HepG2 (cell line): Measurements from ENCODE around the gene SEMA7A. TPM values are rescaled to one million over a fixed set of nuclear protein-coding genes. Genes with fewer than 3 reads are reported as not detected.
A peak's percentile ranks its signal among the peaks of the same experiment; 100 is the strongest.

Source experiments
- AKAP8 ChIP-seq: sonication (generic); formaldehyde crosslinking; IDR thresholded peaks from 2 replicates; pipeline ENCODE4 v1.5.1; 2020; ENCODE audit warnings: mild to moderate bottlenecking, missing genetic modification reagents
- CENPT ChIP-seq: sonication (generic); formaldehyde crosslinking; IDR thresholded peaks from 2 replicates; pipeline ENCODE4 v1.8.0; 2022; ENCODE audit warnings: low read depth, mild to moderate bottlenecking, moderate library complexity, missing genetic modification reagents
- HES4 ChIP-seq: sonication (generic); formaldehyde crosslinking; IDR thresholded peaks from 2 replicates; pipeline ENCODE4 v1.9.0; 2021; ENCODE audit warnings: mild to moderate bottlenecking, missing genetic modification reagents, borderline replicate concordance
- KMT2A ChIP-seq: sonication (generic); formaldehyde crosslinking; IDR thresholded peaks from 2 replicates; pipeline ENCODE4 v1.4.0; 2020; ENCODE audit warnings: missing genetic modification reagents
- PAX8 ChIP-seq: sonication (generic); formaldehyde crosslinking; IDR thresholded peaks from 2 replicates; pipeline ENCODE4 v1.8.0; 2022; ENCODE audit warnings: mild to moderate bottlenecking, missing genetic modification reagents, borderline replicate concordance
- PHF5A ChIP-seq: IDR thresholded peaks from one replicate; pipeline ENCODE4 v1.6.1; 2018; ENCODE audit warnings: low read depth, missing genetic modification reagents; ENCODE audit not compliant: unreplicated experiment
- RFX3 ChIP-seq: IDR thresholded peaks from 2 replicates; pipeline ENCODE4 v1.6.1; 2016; ENCODE audit warnings: missing biosample characterization, missing genetic modification reagents
- SALL1 ChIP-seq: sonication (generic); formaldehyde crosslinking; IDR thresholded peaks from 2 replicates; pipeline ENCODE4 v1.8.0; 2022; ENCODE audit warnings: mild to moderate bottlenecking, missing genetic modification reagents
- SALL2 ChIP-seq: sonication (generic); formaldehyde crosslinking; IDR thresholded peaks from 2 replicates; pipeline ENCODE4 v1.8.1; 2023; ENCODE audit warnings: mild to moderate bottlenecking, missing genetic modification reagents, inconsistent platforms
- SMAD1 ChIP-seq: sonication (generic); formaldehyde crosslinking; IDR thresholded peaks from 2 replicates; pipeline ENCODE4 v1.4.0; 2020; ENCODE audit warnings: missing genetic modification reagents, low read depth, mild to moderate bottlenecking, borderline replicate concordance
- SOX5 ChIP-seq: IDR thresholded peaks from 2 replicates; pipeline ENCODE4 v1.6.1; 2016; ENCODE audit warnings: borderline replicate concordance
- SP2 ChIP-seq: sonication (generic); formaldehyde crosslinking; IDR thresholded peaks from 2 replicates; pipeline ENCODE4 v1.5.1; 2020; ENCODE audit warnings: mild to moderate bottlenecking, missing genetic modification reagents
- YY1 ChIP-seq: IDR thresholded peaks from 2 replicates; pipeline ENCODE4 v1.6.1; 2011; ENCODE audit warnings: low read length, low read depth, moderate library complexity, mild to moderate bottlenecking; ENCODE audit not compliant: insufficient read depth, insufficient replicate concordance
- ZBTB3 ChIP-seq: sonication (generic); formaldehyde crosslinking; IDR thresholded peaks from 2 replicates; pipeline ENCODE4 v1.4.0; 2020; ENCODE audit warnings: low read depth, mild to moderate bottlenecking, moderate library complexity, missing genetic modification reagents, borderline replicate concordance
- ZNF20 ChIP-seq: sonication (generic); formaldehyde crosslinking; IDR thresholded peaks from 2 replicates; pipeline ENCODE4 v1.4.0; 2020; ENCODE audit warnings: mild to moderate bottlenecking, moderate library complexity, missing genetic modification reagents
- ZNF282 ChIP-seq: fragments of 450-650 bp; IDR thresholded peaks from 2 replicates; pipeline ENCODE4 v1.6.1; 2018; ENCODE audit not compliant: partially characterized antibody
- ZNF841 ChIP-seq: sonication (generic); formaldehyde crosslinking; IDR thresholded peaks from 2 replicates; pipeline ENCODE4 v1.8.1; 2023; ENCODE audit warnings: missing genetic modification reagents, borderline replicate concordance
- ZNF878 ChIP-seq: sonication (generic); formaldehyde crosslinking; IDR thresholded peaks from 2 replicates; pipeline ENCODE4 v1.8.1; 2023; ENCODE audit warnings: mild to moderate bottlenecking, missing genetic modification reagents, moderate library complexity
- polyA plus RNA-seq, 8 experiments: library from polyadenylated mRNA; depleted of rRNA in 3 of 8; stranded (reverse) in 7 of 8; unstranded in 1 of 8; fragments of >200 nt; fragmentation: Illumina TruSeq in 4 of 8; extraction: Trizol in 4 of 8; gene quantifications; 2 replicates each; pipeline versions ENCODE4 v1.2.1 to v1.2.3, GENCODE V29; 2011 to 2016; ENCODE audit warnings: low read depth in 4 of 8, missing spikeins in 1 of 8, mixed read lengths in 1 of 8; ENCODE audit not compliant: insufficient read depth in 1 of 8
- total RNA-seq, 5 experiments: library from RNA; depleted of rRNA; stranded (reverse); fragments of >200 nt; fragmentation: Illumina TruSeq; extraction: Trizol; gene quantifications; 2 replicates each; pipeline ENCODE4 v1.2.3, GENCODE V29; 2016; ENCODE audit warnings: low read depth in 1 of 5
- TF ChIP-seq, protein P1 (sequence below): sonication (generic); formaldehyde crosslinking; IDR thresholded peaks from 2 replicates; pipeline ENCODE4 v1.5.0; 2020; ENCODE audit warnings: mild to moderate bottlenecking, missing genetic modification reagents, borderline replicate concordance
- TF ChIP-seq, protein P2 (sequence below): sonication (generic); formaldehyde crosslinking; IDR thresholded peaks from 2 replicates; pipeline ENCODE4 v1.5.1; 2020; ENCODE audit warnings: mild to moderate bottlenecking, missing genetic modification reagents, borderline replicate concordance

SEMA7A gene
- total and polyA plus RNA-seq, 2 of the 13 experiments (the other 11 are each of a cell fraction or from before 2014, with no cell fraction given): 9.0 to 15.8 TPM

DNA sequence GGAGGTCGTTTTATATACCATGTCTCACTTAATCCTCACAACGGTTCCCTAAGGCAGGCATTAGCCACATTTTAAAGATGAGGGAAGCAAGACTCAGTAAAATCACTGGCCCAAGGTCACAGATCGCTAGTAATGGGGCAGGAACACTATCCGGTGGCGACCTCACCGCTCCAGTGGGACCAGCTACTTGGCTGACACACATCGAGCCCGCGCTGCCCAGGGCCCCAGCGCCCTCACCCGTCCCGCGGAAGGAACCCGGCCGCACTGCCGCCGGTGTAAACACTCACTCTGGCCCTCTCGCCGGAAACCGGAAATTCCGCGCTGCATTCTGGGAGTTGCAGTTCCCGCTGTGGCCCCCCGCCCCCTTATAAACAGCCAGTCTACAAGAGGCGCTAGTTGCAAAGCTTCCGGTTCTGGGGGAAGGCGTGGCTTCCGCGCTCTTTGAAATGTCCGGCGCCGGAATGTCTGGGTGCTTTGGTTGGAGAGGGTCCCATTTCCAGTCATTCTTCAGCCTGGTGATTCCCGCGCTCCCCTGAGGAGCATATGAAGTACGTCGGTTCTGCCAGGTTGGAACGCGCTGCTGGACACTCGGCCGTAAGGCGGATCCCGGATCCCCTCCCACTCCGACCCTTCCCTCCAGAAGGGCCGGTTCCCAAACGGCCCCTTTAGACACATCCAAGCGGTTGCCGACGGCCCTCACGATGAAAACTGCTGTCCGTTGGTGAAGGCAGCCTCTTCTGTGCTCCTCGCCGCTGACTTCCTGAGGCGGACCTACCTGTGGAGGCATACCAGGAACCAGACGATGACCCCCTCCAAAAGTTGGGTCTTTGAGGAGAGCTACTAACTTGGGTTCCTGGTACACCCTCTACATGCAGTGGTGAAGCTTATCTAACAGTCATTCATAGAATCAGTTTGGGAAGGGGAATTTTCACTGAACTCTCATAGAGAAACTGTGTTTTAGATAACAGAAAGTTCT, 27.4 kb upstream of the SEMA7A start, which contains the start of gene UBL7 (continued):
- TF ChIP-seq, protein P1, sequence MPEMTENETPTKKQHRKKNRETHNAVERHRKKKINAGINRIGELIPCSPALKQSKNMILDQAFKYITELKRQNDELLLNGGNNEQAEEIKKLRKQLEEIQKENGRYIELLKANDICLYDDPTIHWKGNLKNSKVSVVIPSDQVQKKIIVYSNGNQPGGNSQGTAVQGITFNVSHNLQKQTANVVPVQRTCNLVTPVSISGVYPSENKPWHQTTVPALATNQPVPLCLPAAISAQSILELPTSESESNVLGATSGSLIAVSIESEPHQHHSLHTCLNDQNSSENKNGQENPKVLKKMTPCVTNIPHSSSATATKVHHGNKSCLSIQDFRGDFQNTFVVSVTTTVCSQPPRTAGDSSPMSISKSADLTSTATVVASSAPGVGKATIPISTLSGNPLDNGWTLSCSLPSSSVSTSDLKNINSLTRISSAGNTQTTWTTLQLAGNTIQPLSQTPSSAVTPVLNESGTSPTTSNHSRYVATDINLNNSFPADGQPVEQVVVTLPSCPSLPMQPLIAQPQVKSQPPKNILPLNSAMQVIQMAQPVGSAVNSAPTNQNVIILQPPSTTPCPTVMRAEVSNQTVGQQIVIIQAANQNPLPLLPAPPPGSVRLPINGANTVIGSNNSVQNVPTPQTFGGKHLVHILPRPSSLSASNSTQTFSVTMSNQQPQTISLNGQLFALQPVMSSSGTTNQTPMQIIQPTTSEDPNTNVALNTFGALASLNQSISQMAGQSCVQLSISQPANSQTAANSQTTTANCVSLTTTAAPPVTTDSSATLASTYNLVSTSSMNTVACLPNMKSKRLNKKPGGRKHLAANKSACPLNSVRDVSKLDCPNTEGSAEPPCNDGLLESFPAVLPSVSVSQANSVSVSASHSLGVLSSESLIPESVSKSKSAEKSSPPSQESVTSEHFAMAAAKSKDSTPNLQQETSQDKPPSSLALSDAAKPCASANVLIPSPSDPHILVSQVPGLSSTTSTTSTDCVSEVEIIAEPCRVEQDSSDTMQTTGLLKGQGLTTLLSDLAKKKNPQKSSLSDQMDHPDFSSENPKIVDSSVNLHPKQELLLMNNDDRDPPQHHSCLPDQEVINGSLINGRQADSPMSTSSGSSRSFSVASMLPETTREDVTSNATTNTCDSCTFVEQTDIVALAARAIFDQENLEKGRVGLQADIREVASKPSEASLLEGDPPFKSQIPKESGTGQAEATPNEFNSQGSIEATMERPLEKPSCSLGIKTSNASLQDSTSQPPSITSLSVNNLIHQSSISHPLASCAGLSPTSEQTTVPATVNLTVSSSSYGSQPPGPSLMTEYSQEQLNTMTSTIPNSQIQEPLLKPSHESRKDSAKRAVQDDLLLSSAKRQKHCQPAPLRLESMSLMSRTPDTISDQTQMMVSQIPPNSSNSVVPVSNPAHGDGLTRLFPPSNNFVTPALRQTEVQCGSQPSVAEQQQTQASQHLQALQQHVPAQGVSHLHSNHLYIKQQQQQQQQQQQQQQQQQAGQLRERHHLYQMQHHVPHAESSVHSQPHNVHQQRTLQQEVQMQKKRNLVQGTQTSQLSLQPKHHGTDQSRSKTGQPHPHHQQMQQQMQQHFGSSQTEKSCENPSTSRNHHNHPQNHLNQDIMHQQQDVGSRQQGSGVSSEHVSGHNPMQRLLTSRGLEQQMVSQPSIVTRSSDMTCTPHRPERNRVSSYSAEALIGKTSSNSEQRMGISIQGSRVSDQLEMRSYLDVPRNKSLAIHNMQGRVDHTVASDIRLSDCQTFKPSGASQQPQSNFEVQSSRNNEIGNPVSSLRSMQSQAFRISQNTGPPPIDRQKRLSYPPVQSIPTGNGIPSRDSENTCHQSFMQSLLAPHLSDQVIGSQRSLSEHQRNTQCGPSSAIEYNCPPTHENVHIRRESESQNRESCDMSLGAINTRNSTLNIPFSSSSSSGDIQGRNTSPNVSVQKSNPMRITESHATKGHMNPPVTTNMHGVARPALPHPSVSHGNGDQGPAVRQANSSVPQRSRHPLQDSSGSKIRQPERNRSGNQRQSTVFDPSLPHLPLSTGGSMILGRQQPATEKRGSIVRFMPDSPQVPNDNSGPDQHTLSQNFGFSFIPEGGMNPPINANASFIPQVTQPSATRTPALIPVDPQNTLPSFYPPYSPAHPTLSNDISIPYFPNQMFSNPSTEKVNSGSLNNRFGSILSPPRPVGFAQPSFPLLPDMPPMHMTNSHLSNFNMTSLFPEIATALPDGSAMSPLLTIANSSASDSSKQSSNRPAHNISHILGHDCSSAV (CRISPR knock-in tag): peak; percentile 76; the same call in 1 of the 2 replicates
- TF ChIP-seq ZNF841 (CRISPR knock-in tag) (no peak), HES4 (CRISPR knock-in tag) (peak; percentile 77), ZNF282 (no peak), SP2 (CRISPR knock-in tag) (peak; percentile 66), ZBTB3 (CRISPR knock-in tag) (no peak), AKAP8 (CRISPR knock-in tag) (no peak; the same call in 1 of the 2 replicates), YY1 (peak; percentile 59), RFX3 (CRISPR knock-in tag) (no peak), SALL2 (CRISPR knock-in tag) (peak; percentile 76; the same call in 1 of the 2 replicates), PHF5A (CRISPR knock-in tag) (no peak), SOX5 (peak; percentile 52; the same call in 1 of the 2 replicates), SALL1 (CRISPR knock-in tag) (peak; percentile 91), CENPT (CRISPR knock-in tag) (no peak), SMAD1 (CRISPR knock-in tag) (no peak), ZNF20 (CRISPR knock-in tag) (no peak), ZNF878 (CRISPR knock-in tag) (peak; percentile 74), PAX8 (no peak), KMT2A (peak; percentile 84)
- TF ChIP-seq, protein P2, sequence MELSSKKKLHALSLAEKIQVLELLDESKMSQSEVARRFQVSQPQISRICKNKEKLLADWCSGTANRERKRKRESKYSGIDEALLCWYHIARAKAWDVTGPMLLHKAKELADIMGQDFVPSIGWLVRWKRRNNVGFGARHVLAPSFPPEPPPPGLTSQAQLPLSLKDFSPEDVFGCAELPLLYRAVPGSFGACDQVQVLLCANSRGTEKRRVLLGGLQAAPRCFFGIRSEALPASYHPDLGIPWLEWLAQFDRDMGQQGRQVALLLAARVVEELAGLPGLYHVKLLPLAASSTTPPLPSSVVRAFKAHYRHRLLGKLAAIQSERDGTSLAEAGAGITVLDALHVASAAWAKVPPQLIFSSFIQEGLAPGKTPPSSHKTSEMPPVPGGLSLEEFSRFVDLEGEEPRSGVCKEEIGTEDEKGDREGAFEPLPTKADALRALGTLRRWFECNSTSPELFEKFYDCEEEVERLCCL: no peak
